GM21576 (cell line): ENCODE measurements around the gene SNAI1.
"Not testable (repeated sequence)": the region's sequence is repeated elsewhere in the genome, so short reads cannot be mapped to it uniquely, and the experiment has no call there.

Experiments used
- ATAC-seq: cut with Tn5 transposase; IDR thresholded peaks from one replicate; pipeline ENCODE4 v1.9.1; 2021; ENCODE audit warnings: mild to moderate bottlenecking, moderate library complexity; ENCODE audit not compliant: unreplicated experiment

The SNAI1 gene

GRCh38 chr20:49985617-49986016 is 2.8 kb downstream of the SNAI1 start:
- no peak for ATAC-seq

GRCh38 chr20:49986049-49986448 is 3.3 kb downstream of the SNAI1 start:
- no peak for ATAC-seq

GRCh38 chr20:49987015-49987867 is 4.5 kb downstream of the SNAI1 start:
- no peak for ATAC-seq

DNA sequence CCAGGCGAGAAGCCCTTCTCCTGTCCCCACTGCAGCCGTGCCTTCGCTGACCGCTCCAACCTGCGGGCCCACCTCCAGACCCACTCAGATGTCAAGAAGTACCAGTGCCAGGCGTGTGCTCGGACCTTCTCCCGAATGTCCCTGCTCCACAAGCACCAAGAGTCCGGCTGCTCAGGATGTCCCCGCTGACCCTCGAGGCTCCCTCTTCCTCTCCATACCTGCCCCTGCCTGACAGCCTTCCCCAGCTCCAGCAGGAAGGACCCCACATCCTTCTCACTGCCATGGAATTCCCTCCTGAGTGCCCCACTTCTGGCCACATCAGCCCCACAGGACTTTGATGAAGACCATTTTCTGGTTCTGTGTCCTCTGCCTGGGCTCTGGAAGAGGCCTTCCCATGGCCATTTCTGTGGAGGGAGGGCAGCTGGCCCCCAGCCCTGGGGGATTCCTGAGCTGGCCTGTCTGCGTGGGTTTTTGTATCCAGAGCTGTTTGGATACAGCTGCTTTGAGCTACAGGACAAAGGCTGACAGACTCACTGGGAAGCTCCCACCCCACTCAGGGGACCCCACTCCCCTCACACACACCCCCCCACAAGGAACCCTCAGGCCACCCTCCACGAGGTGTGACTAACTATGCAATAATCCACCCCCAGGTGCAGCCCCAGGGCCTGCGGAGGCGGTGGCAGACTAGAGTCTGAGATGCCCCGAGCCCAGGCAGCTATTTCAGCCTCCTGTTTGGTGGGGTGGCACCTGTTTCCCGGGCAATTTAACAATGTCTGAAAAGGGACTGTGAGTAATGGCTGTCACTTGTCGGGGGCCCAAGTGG is 5.3 kb downstream of the SNAI1 start:
- ATAC-seq: no peak

- no peak for ATAC-seq
These were observed 6.7 kb downstream of the SNAI1 start for GRCh38 chr20:49989234-49990065.

DNA sequence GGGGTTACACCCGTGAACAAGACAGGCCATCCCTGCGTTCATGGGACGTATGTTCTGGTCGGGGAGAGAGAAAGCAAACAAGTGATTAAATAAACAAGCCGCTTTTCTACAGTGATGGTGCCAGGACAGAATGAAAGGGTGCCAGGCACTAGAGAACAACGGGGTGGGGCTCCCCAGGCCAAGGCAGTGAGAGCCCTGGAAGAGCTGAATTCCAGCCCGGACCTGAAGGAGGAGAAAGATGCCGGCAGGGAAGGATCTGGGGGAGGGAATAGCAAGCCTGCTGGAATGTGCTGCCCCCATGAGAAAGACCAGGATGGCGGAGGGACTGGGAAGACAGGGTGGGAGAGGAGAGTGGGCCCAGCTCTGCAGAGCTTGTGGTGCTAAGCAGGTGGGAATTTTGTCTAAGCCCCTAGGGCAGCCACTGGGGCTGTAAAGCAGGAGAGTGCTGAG is 7.5 kb downstream of the SNAI1 start:
- ATAC-seq: no peak

- ATAC-seq: no peak
These were observed 10.5 kb downstream of the SNAI1 start for GRCh38 chr20:49993301-49993751.

- no peak for ATAC-seq
These were observed 12.8 kb downstream of the SNAI1 start for GRCh38 chr20:49995586-49995985.

- not testable (repeated sequence) for ATAC-seq
These were observed 15.9 kb downstream of the SNAI1 start for GRCh38 chr20:49998478-49999188.

DNA sequence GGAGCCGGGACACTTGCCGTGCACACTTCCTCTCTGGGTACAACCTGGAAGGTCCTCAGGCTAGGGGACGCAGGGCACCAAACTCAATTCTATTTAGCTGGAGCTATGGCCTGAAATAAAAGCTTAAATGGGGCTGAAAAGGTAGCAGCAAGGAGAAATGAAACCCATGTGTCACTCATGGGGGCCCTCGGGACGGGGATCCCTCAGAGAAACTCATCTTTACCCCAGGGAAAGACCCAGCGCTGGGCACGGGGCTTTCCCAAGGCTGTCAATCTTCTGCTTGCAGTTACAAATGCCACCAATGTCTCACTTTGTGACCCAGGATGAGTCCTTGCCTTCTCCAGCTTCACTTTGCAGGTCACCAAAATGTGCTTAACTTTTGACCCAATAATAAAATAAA is 16.5 kb downstream of the SNAI1 start:
- ATAC-seq: no peak

DNA sequence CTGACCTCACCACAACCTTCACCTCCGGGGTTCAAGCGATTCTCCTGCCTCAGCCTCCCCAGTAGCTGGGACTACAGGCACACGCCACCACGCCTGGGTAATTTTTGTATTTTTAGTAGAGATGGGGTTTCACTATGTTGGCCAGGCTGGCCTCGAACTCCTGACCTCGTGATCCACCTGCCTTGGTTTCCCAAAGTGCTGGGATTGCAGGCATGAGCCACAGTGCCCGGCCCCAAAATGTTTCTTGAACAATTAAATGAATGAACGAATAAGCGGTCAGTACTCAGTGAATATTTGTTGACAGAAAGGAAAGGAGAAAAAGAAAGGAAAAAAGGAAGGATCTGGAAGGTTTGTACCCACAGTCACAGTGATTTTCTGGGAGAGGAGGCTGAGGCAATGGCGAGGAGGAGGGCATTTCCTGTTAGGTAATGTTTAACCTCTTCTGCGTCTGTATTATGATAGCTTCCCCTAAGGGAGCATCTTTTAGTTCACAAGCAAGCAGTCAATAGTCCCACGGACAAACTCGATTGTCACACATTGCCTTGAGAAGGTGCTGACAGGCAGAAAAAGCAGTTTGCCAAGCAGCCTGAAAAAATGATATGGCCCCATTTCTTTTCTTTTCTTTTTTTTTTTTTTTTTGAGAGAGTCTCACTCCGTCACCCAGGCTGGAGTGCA is 17.9 kb downstream of the SNAI1 start:
- ATAC-seq: not testable (repeated sequence)

GRCh38 chr20:50001784-50002311 is 19.1 kb downstream of the SNAI1 start:
- ATAC-seq: no peak

DNA sequence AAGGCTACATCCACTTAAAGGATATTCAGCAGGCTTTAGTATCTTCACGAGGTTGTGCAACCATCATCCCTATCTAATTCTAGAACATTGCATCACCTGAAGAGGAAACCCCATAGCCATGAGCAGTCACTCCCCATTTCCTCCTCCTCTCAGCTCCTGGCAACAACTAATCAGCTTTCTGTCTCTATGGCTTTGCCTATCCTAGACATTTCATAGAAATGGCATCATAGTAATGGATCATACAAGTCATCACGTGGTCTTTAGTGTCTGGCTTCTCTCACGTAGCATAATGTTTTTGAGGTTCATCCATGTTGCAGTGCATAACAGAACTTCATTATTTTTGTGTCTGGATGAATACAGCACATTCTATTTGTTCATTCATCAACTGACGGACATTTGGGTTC is 20.5 kb downstream of the SNAI1 start:
- no peak for ATAC-seq

- ATAC-seq: no peak
These were observed 21.4 kb downstream of the SNAI1 start for GRCh38 chr20:50004229-50004628.

DNA sequence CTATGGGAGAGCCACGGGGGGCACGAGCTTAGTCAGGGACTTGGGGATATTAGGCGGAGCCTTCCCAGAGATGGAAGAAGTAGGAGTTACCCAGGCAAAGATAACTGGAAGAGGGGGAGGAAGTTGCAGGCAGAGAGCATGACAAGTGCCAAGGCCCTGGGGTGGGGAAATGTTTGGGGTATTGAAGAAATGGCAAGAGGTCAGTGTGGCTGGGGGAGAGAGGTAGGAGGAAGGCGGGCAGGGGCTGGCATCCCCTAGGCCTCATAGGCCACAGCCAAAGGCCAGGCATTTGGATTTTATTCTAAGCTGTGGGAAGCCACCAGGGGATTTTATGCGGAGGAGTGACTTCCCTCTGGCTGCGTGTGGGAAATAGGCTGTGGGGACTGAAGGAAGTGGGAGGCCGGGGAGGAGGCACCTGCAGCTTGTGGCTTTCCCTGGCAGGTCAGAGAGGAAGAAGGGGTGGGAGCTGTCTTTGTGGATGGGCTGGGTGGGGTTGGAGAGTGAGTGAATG is 22.7 kb downstream of the SNAI1 start:
- ATAC-seq: no peak

- no peak for ATAC-seq
These were observed 24.6 kb downstream of the SNAI1 start for GRCh38 chr20:50007369-50007768.

DNA sequence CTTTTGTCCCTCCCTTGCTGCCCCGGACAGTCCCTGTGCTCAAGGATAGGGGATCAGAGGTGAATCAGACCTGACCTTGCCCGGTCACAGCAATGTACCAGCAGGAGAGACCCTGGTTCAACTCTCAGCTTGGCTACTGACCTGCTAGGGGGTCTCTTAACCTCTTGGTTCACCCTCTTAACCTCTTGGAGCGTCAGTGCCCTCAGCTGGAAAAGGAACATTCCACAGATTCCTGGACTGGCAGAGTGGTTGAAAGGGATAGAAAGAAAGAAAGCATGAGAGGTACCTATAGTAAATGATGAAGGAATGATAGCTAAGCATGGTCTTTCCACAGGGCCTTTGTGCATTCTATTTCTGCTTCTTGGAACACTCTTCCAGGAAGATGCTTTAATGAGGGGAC is 25.2 kb downstream of the SNAI1 start:
- no peak for ATAC-seq

DNA sequence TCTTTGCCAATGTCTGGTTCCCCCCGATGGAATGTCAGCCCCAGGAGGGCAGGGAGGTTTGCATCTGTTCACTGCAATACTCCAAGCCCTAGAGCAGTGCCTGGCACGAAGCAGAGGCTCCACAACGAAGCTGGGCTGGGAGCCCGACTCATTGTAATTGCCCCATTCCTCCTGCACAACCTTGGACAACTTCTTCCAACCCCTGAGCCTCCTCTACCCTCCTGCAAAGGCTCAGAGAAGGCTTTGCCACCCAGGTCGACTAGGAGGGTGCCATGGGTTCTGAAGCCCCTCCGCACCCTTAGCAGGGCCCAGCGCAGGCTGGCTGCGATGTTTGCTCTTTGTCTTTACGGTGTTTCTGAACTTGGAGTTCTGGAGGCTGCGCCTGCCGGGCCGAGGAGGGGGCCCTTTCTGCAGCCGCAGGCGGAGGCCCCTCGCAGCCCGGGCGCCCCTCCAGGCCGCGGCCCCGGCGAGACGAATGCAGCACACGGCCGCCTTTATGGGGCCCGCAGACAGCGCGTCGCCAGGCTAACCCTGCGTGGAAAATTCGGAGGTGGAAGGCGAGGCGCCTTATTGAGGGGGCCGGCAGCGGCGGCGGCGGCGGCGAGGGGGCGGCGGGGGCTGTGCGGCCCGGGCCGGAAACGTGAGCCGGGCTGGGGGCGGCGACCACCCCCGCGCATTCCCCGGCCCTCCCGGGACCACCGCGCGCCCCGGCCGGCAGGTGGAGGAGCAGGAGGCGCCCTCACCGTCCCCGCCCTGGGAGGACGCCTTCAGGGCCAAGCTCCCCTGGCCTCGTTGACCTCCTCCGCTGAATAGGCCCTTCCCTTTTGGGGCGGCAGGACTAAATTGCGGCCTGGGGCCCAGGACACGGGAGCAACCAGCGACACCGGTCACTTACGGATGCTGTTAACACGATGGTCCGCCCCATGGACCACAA is 27.0 kb downstream of the SNAI1 start:
- ATAC-seq: no peak
